WERI-Rb-1 (cell line): ENCODE measurements around the gene STAT6.

Source experiments
- DNase-seq: peaks from one replicate; pipeline ENCODE4 v3.0.0-alpha.2; 2020
- H3K27ac ChIP-seq: fragments of 250-450 bp; sonication (Bioruptor Pico); 2 replicates; pipeline ENCODE4 v1.5.1; 2020; ENCODE audit warnings: mild to moderate bottlenecking, moderate library complexity
- H3K27me3 ChIP-seq: fragments of 250-450 bp; sonication (Bioruptor Pico); 2 replicates; pipeline ENCODE4 v1.5.1; 2021; ENCODE audit warnings: mild to moderate bottlenecking, low read depth, moderate library complexity; ENCODE audit not compliant: insufficient read depth, severe bottlenecking
- H3K36me3 ChIP-seq: fragments of 250-450 bp; sonication (Bioruptor Pico); 2 replicates; pipeline ENCODE4 v1.5.1; 2020; ENCODE audit warnings: mild to moderate bottlenecking, moderate library complexity
- H3K4me3 ChIP-seq: 2 replicates; pipeline ENCODE4 v1.5.1; 2011; ENCODE audit warnings: low read depth, mild to moderate bottlenecking, control low read depth, low read length
- H3K9me3 ChIP-seq: fragments of 250-450 bp; sonication (Bioruptor Pico); 2 replicates; pipeline ENCODE4 v1.5.1; 2021; ENCODE audit warnings: mild to moderate bottlenecking, moderate library complexity; ENCODE audit not compliant: severe bottlenecking
- CTCF ChIP-seq: IDR thresholded peaks from 2 replicates; pipeline ENCODE4 v1.5.1; 2011; ENCODE audit warnings: low read depth, mild to moderate bottlenecking, control low read depth, inconsistent platforms, low read length

STAT6 gene

GRCh38 chr12:57072661-57073060, 38.5 kb downstream of the STAT6 start:
- no peak for TF ChIP-seq CTCF
- no peak for DNase-seq
- no peaks in the 10 kb centered on the region for H3K27me3 ChIP-seq
- no peak overlapping the region for H3K4me3 ChIP-seq
- H3K27ac ChIP-seq = no peak overlapping the region
- peaks cover 46% of the 10 kb centered on the region for H3K36me3 ChIP-seq
- H3K9me3 ChIP-seq = no peaks in the 10 kb centered on the region

DNA sequence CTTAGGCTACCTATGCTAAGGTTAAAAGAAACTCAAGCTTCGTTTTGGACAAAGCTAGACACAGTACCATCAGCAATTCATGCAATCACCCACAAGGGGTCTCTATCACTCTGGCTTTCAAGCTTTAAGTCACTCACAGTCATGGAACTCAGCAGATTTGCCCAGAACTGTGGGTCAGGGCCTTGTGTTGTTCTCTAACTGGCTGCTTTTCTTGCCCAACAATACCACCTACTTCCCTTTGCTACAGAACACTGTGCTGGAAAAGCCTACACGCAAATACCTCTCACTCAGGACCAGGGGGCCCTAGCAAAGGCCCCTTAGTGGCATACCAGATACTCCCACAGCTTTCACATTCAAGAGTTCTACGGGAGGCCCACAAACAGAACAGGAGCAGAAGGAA, 41.6 kb downstream of the STAT6 start:
- TF ChIP-seq CTCF = peak; percentile 84
- peak; percentile 54 for DNase-seq
- no peak overlapping the region for H3K4me3 ChIP-seq

DNA sequence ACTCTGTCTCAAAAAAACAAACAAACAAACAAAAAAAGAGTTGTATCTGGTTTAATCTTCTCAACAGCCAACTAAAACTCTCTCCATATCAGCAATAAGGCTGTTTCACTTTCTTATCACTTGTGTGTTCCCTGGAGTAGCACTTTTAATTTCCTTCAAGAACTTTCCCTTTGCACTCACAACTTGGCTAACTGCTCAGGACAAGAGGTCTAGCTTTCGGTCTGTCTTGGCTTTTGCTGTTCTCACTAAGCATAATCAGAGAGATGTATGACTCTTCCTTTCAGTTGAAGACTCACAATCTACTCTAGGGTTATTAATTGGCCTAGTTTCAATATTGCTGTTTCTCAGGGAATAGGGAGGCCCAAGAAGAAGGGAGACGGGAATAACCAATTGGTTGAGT, 44.9 kb downstream of the STAT6 start:
- DNase-seq = no peak

More for the DNA sequence above, 41.6 kb downstream of the STAT6 start:
- H3K27me3 ChIP-seq = no peaks in the 10 kb centered on the region
- H3K9me3 ChIP-seq = no peaks in the 10 kb centered on the region
- H3K36me3 ChIP-seq = peaks cover 59% of the 10 kb centered on the region
- H3K27ac ChIP-seq = no peak overlapping the region

GRCh38 chr12:57063991-57064685, 47.0 kb downstream of the STAT6 start:
- H3K27ac ChIP-seq = no peak overlapping the region
- DNase-seq = no peak
- peaks cover 71% of the 10 kb centered on the region for H3K36me3 ChIP-seq
- H3K9me3 ChIP-seq = no peaks in the 10 kb centered on the region
- TF ChIP-seq CTCF = no peak
- H3K4me3 ChIP-seq = no peak overlapping the region
- no peaks in the 10 kb centered on the region for H3K27me3 ChIP-seq

More for the DNA sequence above, 44.9 kb downstream of the STAT6 start:
- Histone ChIP-seq H3K27ac (no peak overlapping the region), H3K36me3 (peaks cover 66% of the 10 kb centered on the region), H3K27me3 (no peaks in the 10 kb centered on the region), H3K4me3 (no peak overlapping the region), H3K9me3 (no peaks in the 10 kb centered on the region)
- no peak for TF ChIP-seq CTCF

DNA sequence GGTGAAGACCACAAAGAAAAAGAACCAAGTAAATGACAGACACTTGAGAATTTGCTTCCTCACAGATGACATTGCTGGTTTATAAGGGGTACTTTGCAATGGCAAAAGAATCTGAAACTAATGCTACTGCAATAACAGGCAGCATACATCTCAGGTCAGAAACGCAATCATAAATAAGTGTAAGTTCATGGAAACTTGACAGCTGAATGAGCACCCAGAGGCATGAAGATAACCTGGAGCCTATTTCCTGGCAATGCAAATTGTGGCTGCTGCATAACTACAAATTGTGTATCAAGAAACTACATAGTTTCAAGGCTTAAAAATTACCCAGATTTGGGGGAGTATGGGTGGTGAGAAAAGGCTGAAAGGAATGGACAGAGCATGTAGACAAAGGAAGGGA, 52.7 kb downstream of the STAT6 start:
- Histone ChIP-seq H3K27ac (no peak overlapping the region), H3K27me3 (no peaks in the 10 kb centered on the region), H3K4me3 (no peak overlapping the region), H3K36me3 (peaks cover 61% of the 10 kb centered on the region), H3K9me3 (no peaks in the 10 kb centered on the region)
- TF ChIP-seq CTCF = no peak
- no peak for DNase-seq
